22Rv1 (cell line): ENCODE measurements around the gene DOCK3.

Source experiments
- ZFX ChIP-seq: fragments of 450-650 bp; IDR thresholded peaks from 2 replicates; pipeline ENCODE4 v1.6.1; 2017; ENCODE audit warnings: antibody characterized with exemption, borderline replicate concordance
- TF ChIP-seq, protein P1 (sequence below): fragments of 450-650 bp; IDR thresholded peaks from 2 replicates; pipeline ENCODE4 v1.5.1; 2017; ENCODE audit warnings: mild to moderate bottlenecking

DNA sequence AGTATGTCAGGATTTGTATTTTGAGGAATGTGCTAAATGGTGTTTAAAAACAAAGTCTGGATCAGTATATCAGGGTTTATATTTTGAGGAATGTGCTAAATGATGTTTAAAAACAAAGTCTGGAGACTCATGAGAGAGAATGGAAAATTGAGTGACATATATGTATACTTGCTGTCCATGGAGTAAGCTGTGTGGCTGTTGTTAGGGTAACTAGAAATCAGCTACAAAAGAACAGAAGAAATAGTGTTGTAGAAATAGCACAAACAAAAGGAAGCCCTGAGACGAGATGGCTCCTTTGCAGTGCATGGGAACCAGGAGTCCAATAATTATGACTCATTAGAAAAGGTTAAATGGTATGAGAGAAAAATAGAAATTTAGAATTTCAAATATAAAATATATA is 427.7 kb downstream of the DOCK3 start:
- TF ChIP-seq, protein P1, sequence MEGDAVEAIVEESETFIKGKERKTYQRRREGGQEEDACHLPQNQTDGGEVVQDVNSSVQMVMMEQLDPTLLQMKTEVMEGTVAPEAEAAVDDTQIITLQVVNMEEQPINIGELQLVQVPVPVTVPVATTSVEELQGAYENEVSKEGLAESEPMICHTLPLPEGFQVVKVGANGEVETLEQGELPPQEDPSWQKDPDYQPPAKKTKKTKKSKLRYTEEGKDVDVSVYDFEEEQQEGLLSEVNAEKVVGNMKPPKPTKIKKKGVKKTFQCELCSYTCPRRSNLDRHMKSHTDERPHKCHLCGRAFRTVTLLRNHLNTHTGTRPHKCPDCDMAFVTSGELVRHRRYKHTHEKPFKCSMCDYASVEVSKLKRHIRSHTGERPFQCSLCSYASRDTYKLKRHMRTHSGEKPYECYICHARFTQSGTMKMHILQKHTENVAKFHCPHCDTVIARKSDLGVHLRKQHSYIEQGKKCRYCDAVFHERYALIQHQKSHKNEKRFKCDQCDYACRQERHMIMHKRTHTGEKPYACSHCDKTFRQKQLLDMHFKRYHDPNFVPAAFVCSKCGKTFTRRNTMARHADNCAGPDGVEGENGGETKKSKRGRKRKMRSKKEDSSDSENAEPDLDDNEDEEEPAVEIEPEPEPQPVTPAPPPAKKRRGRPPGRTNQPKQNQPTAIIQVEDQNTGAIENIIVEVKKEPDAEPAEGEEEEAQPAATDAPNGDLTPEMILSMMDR, result no peak
- TF ChIP-seq ZFX, result no peak
